Stomach smooth muscle (tissue), 2 donors: Measurements from ENCODE around the gene GRM1.

ENCODE experiments used
- H3K27ac ChIP-seq: one replicate; pipeline ENCODE4 v1.7.0; 2013; ENCODE audit warnings: mild to moderate bottlenecking, low read length, inconsistent platforms
- H3K27me3 ChIP-seq, 2 donors: one replicate each; pipeline ENCODE4 v1.7.0; 2013; ENCODE audit warnings: low read length in 2 of 2; ENCODE audit not compliant: insufficient read depth in 2 of 2, control insufficient read depth in 1 of 2
- H3K36me3 ChIP-seq, 2 donors: one replicate each; pipeline ENCODE4 v1.7.0; 2013; ENCODE audit warnings: low read length in 2 of 2; ENCODE audit not compliant: control insufficient read depth in 2 of 2, insufficient read depth in 2 of 2
- H3K4me1 ChIP-seq: one replicate; pipeline ENCODE4 v1.7.0; 2013; ENCODE audit warnings: low read length; ENCODE audit not compliant: control insufficient read depth, insufficient read depth
- H3K4me3 ChIP-seq, 2 donors: one replicate each; pipeline ENCODE4 v1.7.0; 2013; ENCODE audit warnings: low read length in 2 of 2
- H3K9ac ChIP-seq, 2 donors: one replicate each; pipeline ENCODE4 v1.7.0; 2013; ENCODE audit warnings: low read length in 2 of 2, mild to moderate bottlenecking in 1 of 2
- H3K9me3 ChIP-seq, 2 donors: one replicate each; pipeline ENCODE4 v1.7.0; 2013; ENCODE audit warnings: low read length in 2 of 2; ENCODE audit not compliant: control insufficient read depth in 2 of 2
- donor health status: healthy.
- donor health status: Pancreatic carcinoma.

The GRM1 gene

DNA sequence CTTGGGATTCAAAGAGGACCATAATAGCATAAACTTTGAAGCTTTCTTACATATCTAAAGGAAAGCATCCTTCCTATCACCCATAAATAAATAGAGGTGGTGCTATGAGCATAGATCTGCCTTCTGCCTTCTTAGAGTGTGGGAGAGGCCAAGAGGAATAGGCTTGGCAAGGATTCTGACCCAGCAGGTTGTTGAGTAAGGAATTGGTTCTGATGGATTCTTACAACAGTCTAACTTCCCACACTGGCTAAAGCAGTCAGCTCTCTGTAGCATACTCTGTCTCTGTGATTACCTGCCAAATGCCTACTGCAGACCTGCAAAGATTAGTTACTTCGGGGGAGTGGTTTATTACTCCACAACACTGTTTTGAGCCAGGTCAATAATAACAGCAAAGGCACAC is 316.7 kb downstream of the GRM1 start:
- Histone ChIP-seq H3K4me3 (no peak overlapping the region), H3K4me1 (no peaks in the 10 kb centered on the region), H3K27ac (no peak overlapping the region), H3K27me3 (no peaks in the 10 kb centered on the region), H3K9me3 (no peaks in the 10 kb centered on the region), H3K36me3 (no peaks in the 10 kb centered on the region), H3K9ac (no peak overlapping the region)

GRCh38 chr6:146347090-146347489 is 318.2 kb downstream of the GRM1 start:
- H3K27me3 ChIP-seq = no peaks in the 10 kb centered on the region
- no peaks in the 10 kb centered on the region for H3K36me3 ChIP-seq
- H3K9ac ChIP-seq = no peak overlapping the region
- no peak overlapping the region for H3K4me3 ChIP-seq
- no peak overlapping the region for H3K27ac ChIP-seq
- no peaks in the 10 kb centered on the region for H3K9me3 ChIP-seq
- H3K4me1 ChIP-seq = no peaks in the 10 kb centered on the region

DNA sequence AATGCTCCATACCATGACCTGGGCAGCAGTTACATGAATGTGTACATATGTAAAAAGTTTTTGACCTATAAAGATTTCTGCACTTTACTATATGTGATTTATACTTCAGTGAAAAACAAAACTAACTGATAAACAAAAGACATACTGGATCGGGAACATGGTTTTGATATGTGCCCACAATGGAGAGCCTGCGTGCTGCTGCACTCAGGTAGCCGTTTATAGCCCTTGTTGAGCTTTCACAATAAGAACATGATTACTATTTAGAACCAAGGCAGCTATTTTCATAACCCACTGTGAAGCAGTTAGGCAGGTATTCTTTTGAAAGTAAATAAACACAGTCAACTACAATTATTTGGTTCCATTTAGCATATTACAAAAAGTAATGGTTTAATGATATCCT is 318.8 kb downstream of the GRM1 start:
- Histone ChIP-seq H3K27ac (no peak overlapping the region), H3K4me3 (no peak overlapping the region), H3K27me3 (no peaks in the 10 kb centered on the region), H3K36me3 (no peaks in the 10 kb centered on the region), H3K9me3 (no peaks in the 10 kb centered on the region), H3K9ac (no peak overlapping the region), H3K4me1 (no peaks in the 10 kb centered on the region)

DNA sequence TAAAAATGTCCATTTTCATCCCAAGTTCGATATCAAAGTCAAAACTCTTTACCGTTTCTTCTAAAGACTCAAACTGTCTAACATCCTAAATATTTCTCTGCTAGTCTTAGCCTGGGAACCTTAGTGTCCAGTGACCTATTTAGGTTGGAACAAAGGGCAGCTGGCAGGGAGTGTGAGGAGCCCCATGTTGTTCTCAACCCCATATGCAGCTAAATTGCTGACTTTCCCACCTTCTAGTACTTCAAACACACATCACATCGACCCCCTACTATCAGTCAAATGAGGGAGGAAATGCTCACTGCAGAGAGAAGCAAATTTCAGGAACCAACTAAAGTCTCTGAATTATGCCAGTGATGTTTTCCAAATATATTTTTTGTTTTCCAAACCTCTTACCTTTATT is 322.2 kb downstream of the GRM1 start:
- H3K27me3 ChIP-seq = no peaks in the 10 kb centered on the region
- H3K9ac ChIP-seq = no peak overlapping the region
- no peak overlapping the region for H3K4me3 ChIP-seq
- H3K27ac ChIP-seq = no peak overlapping the region
- H3K9me3 ChIP-seq = no peaks in the 10 kb centered on the region
- no peaks in the 10 kb centered on the region for H3K4me1 ChIP-seq
- H3K36me3 ChIP-seq = no peaks in the 10 kb centered on the region

- H3K9ac ChIP-seq = no peak overlapping the region
- no peak overlapping the region for H3K27ac ChIP-seq
- H3K9me3 ChIP-seq = no peaks in the 10 kb centered on the region
- no peaks in the 10 kb centered on the region for H3K4me1 ChIP-seq
- H3K36me3 ChIP-seq = no peaks in the 10 kb centered on the region
- no peak overlapping the region for H3K4me3 ChIP-seq
- H3K27me3 ChIP-seq = no peaks in the 10 kb centered on the region
Observed at GRCh38 chr6:146352163-146352562, 323.3 kb downstream of the GRM1 start.

GRCh38 chr6:146354451-146354850 is 325.6 kb downstream of the GRM1 start:
- Histone ChIP-seq H3K36me3 (no peaks in the 10 kb centered on the region), H3K27me3 (no peaks in the 10 kb centered on the region), H3K9me3 (no peaks in the 10 kb centered on the region), H3K9ac (no peak overlapping the region), H3K4me3 (no peak overlapping the region), H3K4me1 (no peaks in the 10 kb centered on the region), H3K27ac (no peak overlapping the region)

DNA sequence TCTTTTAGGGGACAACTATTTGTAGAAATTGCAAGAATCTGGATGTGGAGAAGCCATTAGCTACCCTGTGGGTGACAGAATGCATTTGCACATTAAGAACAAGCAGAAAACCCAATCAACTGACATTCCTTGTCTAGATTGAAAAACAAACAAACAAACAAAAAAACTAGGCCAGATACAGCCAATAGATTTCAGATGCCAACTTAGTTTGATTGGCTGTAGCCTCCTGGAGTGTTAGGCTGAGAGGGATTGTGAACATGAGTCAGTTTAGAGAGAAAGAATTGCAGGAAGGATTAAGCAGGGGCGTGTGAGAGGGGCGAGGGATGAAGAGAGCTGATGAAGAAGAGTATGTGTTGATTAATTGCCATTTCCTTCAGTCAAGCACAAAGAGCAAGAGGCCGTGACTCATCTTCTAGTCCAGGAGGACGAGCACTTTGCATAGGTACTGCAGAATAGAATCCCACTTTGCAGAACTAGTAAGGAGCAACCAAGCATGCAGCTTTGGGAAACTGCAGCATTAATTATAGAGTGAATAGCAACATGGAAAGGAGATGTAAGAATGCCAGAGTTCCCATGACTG is 326.7 kb downstream of the GRM1 start:
- Histone ChIP-seq H3K27me3 (no peaks in the 10 kb centered on the region), H3K9ac (no peak overlapping the region), H3K4me1 (no peaks in the 10 kb centered on the region), H3K9me3 (no peaks in the 10 kb centered on the region), H3K4me3 (no peak overlapping the region), H3K27ac (no peak overlapping the region), H3K36me3 (no peaks in the 10 kb centered on the region)

- Histone ChIP-seq H3K27ac (no peak overlapping the region), H3K4me3 (no peak overlapping the region)
Observed at GRCh38 chr6:146357578-146358430, 328.9 kb downstream of the GRM1 start.

GRCh38 chr6:146358431-146359046 is 329.7 kb downstream of the GRM1 start:
- H3K4me1 ChIP-seq = no peaks in the 10 kb centered on the region
- H3K36me3 ChIP-seq = no peaks in the 10 kb centered on the region
- H3K9me3 ChIP-seq = no peaks in the 10 kb centered on the region
- H3K27ac ChIP-seq = no peak overlapping the region
- H3K4me3 ChIP-seq = no peak overlapping the region
- no peaks in the 10 kb centered on the region for H3K27me3 ChIP-seq
- no peak overlapping the region for H3K9ac ChIP-seq

More at GRCh38 chr6:146357578-146358430, 328.9 kb downstream of the GRM1 start:
- no peaks in the 10 kb centered on the region for H3K27me3 ChIP-seq
- H3K9me3 ChIP-seq = no peaks in the 10 kb centered on the region
- H3K9ac ChIP-seq = no peak overlapping the region
- H3K36me3 ChIP-seq = no peaks in the 10 kb centered on the region
- H3K4me1 ChIP-seq = no peaks in the 10 kb centered on the region

DNA sequence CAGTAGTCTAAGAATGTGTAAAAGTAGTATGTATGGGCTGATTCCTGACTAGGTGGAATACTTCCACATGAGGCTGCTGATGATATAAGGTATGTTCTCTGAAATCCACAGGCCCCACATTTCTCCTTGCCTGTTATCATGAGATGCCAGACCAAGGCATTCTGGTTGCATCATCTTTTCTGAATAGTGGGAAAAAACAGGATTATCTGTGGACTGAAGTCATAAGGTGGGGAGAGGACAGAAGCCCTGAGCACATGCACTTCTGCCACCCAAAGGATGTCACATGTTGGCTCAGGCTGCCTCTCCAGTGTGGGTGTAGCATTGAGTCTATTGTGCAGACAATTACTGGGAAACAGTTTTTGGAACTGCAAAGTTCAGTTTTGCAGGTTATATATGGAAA is 330.3 kb downstream of the GRM1 start:
- H3K27ac ChIP-seq = no peak overlapping the region
- H3K27me3 ChIP-seq = no peaks in the 10 kb centered on the region
- H3K4me1 ChIP-seq = no peaks in the 10 kb centered on the region
- H3K4me3 ChIP-seq = no peak overlapping the region
- no peak overlapping the region for H3K9ac ChIP-seq
- H3K36me3 ChIP-seq = no peaks in the 10 kb centered on the region
- no peaks in the 10 kb centered on the region for H3K9me3 ChIP-seq
